Body of pancreas (tissue), 4 donors: ENCODE results near the gene MAPK6.

ENCODE experiments used
- POLR2A ChIP-seq, 3 donors: fragments of 450-650 bp; IDR thresholded peaks; one replicate each; pipeline ENCODE4 v1.6.1; 2016; ENCODE audit warnings: antibody characterized with exemption in 3 of 3, mild to moderate bottlenecking in 2 of 3
- TF ChIP-seq, protein P1 (sequence below), 7 experiments: fragments of 450-650 bp in 4 of 7; fragments of 200-600 bp in 3 of 7; sonication (generic) in 3 of 7; IDR thresholded peaks; one replicate each; pipeline ENCODE4 v1.5.1; 2016 to 2019; ENCODE audit warnings: antibody characterized with exemption in 7 of 7

DNA sequence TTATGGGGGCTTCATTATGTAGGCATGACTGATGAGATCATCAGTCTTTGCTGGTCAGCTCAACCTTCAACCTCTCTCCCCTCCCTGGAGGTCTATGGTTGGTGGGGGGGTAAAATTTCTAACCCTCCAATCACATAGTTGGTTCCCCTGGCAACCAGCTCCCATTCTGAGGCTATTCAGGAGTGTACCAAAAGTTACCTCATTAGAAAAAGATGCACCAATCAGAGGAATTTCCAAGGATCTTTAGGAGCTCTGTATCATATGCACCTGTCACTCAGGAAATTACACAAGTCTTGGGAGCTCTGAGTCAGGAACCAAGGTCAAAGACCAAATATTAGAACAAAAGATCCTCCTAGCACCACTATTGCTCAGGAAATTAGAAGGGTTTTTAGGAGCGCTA, 26.1 kb upstream of the MAPK6 start:
- TF ChIP-seq, protein P1, sequence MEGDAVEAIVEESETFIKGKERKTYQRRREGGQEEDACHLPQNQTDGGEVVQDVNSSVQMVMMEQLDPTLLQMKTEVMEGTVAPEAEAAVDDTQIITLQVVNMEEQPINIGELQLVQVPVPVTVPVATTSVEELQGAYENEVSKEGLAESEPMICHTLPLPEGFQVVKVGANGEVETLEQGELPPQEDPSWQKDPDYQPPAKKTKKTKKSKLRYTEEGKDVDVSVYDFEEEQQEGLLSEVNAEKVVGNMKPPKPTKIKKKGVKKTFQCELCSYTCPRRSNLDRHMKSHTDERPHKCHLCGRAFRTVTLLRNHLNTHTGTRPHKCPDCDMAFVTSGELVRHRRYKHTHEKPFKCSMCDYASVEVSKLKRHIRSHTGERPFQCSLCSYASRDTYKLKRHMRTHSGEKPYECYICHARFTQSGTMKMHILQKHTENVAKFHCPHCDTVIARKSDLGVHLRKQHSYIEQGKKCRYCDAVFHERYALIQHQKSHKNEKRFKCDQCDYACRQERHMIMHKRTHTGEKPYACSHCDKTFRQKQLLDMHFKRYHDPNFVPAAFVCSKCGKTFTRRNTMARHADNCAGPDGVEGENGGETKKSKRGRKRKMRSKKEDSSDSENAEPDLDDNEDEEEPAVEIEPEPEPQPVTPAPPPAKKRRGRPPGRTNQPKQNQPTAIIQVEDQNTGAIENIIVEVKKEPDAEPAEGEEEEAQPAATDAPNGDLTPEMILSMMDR (IDR thresholded peaks at IDR 0.05): no peak
- TF ChIP-seq POLR2A (IDR thresholded peaks at IDR 0.05): no peak
